NCI-H2171 treated with DMSO at 0.1 percent for 48 hours (cell line): ENCODE measurements around the gene OR4E2.
"Not testable (repeated sequence)": the region's sequence is repeated elsewhere in the genome, so short reads cannot be mapped to it uniquely, and the experiment has no call there.

Experiments used
- DNase-seq: peaks from one replicate; lab custom pipeline; 2025; lab: John Stamatoyannopoulos, UW

Gene OR4E2, protein sequence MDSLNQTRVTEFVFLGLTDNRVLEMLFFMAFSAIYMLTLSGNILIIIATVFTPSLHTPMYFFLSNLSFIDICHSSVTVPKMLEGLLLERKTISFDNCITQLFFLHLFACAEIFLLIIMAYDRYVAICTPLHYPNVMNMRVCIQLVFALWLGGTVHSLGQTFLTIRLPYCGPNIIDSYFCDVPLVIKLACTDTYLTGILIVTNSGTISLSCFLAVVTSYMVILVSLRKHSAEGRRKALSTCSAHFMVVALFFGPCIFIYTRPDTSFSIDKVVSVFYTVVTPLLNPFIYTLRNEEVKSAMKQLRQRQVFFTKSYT

GRCh38 chr14:21653331-21653885, at the start of gene OR4E2:
TSS of gene OR4E2 (plus strand) at chr14:21653835. CDS start at chr14:21665083, 11,248 bp downstream.
- no peak for DNase-seq

- no peak for DNase-seq
Measured at GRCh38 chr14:21612324-21612723, 41.3 kb upstream of the OR4E2 start.

DNA sequence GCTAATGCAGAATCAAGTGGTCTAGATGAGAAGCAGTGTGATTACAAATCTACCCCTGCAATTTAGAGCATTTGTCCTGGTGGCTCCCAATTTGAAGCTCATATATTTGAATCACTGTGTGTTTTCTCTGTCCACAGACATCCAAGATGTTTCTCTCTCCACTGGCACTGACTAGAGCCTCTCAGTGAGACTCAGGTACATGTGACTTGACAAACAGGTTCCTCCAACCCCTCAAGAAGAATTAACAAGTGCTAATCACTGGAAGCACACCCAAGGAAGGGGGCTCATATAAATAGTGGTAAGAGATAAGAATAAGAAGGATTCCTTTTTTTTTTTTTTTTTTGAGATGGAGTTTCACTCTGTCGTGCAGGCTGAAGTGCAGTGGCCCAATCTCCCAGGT, 39.4 kb upstream of the OR4E2 start:
- DNase-seq: no peak

GRCh38 chr14:21617614-21618013, 36.0 kb upstream of the OR4E2 start:
- DNase-seq: no peak

GRCh38 chr14:21626491-21627230, 27.0 kb upstream of the OR4E2 start:
- DNase-seq: no peak

DNA sequence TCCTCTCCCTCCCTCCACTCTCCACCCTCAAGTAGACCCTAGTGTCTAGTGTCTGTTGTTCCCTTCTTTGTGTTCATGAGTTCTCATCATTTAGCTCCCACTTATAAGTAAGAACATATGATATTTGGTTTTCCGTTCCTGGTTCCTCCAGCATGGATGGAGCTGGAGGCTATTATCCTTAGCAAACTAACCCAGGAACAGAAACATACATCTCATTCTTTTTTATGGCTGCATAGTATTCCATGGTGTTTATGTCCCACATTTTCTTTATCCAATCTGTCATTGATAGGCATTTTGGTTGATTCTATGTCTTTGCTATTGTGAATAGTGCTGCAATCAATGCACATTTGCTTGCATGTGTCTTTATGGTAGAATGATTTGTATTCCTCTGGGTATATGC, 23.1 kb upstream of the OR4E2 start:
- not testable (repeated sequence) for DNase-seq

- no peak for DNase-seq
Measured at GRCh38 chr14:21631084-21631483, 22.6 kb upstream of the OR4E2 start.

DNA sequence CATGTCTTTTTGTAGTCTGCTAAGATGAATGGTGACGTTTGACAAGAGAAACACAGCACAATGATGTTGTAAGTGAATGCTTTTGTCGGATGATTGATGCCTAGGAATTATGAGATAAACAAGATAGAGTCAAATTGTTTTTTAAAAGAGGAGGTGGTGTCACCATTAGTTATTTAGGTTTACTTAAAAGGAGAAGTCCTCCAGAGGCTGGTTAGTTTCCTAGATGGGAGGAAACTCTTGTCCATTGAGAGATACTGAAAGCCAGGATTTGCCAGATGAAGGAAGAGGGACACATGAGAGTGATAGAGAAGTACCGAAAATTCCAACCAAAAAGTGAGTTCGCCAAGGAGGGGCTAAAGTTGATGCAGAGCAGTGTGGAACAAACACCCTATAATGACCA, 18.8 kb upstream of the OR4E2 start, which contains the start of gene OR10G2:
OR10G2 (minus strand) TSS at position 101 of the 400 bp plus-strand sequence; CDS start at position 3, 98 bp downstream.
- DNase-seq: no peak

DNA sequence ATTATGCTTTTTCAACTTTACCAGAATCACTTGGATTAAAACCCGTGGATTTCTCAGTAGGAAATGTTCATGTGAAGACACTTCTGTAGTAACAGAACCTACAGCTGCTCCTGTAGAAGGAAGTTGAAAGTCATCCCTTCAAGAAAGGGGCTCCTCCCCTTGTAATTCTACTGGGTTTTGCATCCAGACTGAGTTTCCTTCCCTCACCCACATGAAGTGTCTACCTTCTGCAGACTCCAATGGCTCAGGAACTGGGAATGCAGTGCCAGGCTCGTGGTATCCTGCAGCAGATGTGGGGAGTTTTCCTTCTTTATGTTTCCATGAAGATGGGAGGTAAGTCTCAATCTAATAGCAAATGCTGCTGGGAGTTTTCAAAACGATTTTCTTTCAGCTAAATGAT, 11.0 kb upstream of the OR4E2 start:
- no peak for DNase-seq

- DNase-seq: no peak
Measured at GRCh38 chr14:21643407-21643806, 10.2 kb upstream of the OR4E2 start.

GRCh38 chr14:21647380-21647779, 6.3 kb upstream of the OR4E2 start:
- no peak for DNase-seq

DNA sequence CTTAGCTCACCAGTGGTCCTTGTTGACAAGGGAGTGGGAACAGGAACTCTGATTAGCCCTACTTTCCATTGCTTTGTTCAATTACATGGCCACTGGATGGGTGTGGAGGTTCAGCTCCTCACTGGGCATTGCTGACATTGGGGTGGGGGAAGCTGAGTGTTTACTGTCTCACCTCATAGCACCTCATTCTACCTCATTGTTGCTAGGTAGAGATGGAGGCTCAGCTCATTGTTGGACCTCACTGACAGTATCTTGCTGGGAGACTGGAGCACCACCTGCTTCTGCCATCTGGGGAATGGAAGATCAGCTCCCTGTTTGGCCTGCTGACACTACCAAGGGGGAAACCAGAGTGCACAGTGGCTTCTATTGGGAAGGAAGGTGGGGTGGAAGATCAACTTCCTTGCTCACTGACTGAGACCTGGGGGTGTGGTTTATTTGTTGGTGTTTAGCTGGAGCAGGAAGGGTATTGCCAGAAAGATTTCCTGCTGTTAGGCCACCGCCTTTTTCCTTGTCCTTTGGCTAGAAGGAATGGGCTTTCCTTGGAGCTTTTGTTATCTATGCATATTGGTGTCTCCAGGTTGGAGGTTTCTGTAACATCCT, 1.3 kb upstream of the OR4E2 start:
- DNase-seq: no peak

GRCh38 chr14:21654215-21654614, 580 bp downstream of the OR4E2 start:
- no peak for DNase-seq

DNA sequence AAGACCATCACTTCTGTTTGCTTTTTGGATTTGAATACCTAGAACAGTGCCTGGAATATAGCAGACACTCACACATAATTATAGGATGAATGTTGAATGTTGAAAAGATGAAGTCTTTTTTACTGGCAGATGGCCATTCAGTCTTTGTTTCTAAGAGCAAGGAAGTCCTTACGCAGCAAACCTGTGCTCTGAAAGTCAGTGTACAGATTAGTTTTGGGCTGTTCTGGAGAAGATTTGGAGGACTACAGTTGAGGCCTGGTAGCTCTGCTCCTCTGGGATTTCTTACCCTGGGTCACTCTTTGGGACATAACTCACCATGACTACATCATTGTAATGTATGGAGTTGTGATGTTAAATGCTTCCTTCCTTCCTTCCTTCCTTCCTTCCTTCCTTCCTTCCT, 3.3 kb downstream of the OR4E2 start:
- DNase-seq: no peak

DNA sequence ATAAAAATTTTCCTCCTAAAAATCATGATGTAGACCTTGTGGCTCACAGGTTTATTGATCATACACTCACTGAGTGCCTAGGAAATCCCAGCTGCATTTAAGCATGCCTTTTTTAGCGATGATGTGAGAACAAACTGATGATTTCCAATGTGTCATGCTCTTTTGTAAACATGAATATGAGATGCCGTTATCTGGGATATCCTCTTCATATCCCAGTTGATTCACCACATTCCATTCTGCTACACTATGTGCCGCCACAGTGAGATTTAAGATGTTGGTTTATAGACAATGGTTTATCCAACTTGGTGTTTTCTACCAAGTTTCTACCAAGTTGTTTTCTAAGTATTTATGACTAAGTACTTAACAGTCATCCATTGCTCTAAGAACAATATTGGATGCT, 14.7 kb downstream of the OR4E2 start:
- DNase-seq: no peak

DNA sequence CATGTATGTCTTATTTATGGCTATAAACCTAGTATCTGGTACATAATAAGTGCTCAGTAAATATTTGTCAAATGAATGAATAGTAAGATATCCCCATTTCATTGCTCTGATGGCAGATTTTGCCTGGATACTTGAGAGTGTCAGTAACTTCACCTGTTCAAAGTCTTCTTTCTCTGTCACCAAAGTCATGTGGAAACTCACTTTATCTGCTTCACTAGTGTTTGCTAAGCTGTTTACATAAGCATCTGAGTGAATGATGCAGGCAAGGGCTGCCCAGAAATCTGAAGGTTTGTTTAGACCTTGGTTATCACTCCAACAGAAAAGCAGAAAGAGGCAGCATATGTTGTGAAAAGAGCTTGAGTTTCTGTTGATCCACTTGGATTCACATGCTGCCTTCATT, 15.6 kb downstream of the OR4E2 start:
- DNase-seq: no peak

- no peak for DNase-seq
Measured at GRCh38 chr14:21671371-21671770, 17.7 kb downstream of the OR4E2 start.

DNA sequence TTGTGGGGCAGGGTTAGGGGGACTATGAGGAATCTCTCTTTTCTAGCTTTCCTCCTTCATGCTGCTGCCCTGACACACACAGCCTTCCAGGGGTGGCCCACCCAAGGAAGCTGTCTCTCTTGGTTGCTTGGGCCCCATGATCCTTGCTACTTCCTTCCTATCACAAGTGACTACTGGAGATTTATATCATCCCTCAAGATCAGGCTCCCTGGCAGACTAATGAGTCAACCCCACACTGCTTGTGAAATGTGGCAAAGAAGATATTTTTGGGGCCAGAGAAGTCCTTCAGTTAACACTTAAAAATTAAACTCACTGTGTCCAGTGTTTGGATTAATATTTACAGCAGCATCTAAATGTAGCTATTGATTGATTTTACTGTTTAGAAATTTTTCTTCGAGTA, 18.5 kb downstream of the OR4E2 start:
- no peak for DNase-seq

- no peak for DNase-seq
Measured at GRCh38 chr14:21673718-21674117, 20.1 kb downstream of the OR4E2 start, which contains the start of gene OR4E1. TSS of gene OR4E1 (minus strand) at chr14:21673818. CDS start at chr14:21670935, 2,883 bp downstream.

GRCh38 chr14:21675566-21675965, 21.9 kb downstream of the OR4E2 start:
- DNase-seq: no peak

DNA sequence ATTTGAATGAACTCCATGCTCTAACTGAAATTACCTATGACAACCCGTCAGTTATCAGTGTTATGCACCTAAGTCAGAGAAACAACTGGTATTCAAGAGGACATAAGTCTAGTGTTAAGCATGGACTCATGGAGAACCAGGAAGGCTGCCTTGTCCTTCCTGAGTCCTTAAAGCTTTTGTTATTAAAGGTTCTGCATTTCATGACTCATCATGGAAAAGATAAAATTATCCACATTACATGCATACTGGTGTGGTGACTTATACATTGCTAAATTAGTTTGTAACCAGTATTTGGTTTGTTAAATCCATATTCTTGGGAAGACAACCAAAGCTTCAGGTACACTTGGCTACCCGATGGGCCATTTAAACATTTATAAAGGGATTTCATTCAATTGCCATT, 26.4 kb downstream of the OR4E2 start:
- DNase-seq: no peak

DNA sequence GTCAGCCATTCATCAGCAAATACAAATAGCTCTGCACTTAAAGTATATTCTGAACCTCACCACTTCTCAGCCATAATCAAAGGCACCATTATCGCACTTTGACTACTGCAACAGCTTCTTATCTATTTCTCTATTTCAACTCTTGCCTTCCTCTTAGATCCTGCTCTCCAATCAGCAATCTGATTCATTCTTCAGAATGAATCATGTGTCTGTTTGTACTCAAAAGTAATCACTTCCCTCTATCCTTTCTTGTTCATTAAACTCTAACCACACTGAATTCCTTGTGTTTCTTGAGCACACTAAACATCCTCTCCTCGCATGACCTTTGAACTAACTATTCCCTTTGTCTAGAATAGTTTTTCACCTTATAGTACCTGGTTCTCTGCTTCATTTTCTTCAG, 32.8 kb downstream of the OR4E2 start:
- no peak for DNase-seq

- no peak for DNase-seq
Measured at GRCh38 chr14:21694425-21694824, 40.8 kb downstream of the OR4E2 start.
